ENCODE measurements around the gene PNKD.

DNA sequence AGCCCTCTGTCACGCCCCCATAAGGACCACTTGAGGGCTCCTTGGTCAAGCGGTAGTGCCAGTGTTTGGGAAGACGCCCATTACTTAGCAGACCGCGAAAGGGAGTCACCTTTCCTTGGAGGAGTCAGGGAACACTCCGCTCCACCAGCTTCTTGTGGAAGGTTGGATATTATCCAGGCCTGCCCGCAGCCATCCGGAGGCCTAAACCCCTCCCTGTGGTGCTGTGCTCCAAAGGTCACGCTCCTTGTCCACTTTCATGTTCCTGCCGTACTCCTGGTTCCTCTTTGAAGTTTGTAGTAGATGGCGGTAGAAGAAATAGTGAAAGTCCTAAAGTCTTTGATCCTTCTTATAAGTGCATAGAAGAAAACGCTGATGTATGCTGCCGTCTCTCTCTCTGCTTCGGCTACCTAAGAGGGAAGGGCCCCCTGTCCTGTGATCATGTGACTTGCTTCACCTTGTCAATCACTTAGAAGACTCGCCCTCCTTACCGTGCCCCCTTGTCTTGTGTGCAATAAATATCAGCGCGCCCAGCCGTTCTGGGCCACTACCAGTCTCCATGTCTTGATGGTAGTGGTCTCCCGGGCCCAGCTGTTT lies 84.6 kb downstream of the PNKD start:
- TF ChIP-seq, protein P1, sequence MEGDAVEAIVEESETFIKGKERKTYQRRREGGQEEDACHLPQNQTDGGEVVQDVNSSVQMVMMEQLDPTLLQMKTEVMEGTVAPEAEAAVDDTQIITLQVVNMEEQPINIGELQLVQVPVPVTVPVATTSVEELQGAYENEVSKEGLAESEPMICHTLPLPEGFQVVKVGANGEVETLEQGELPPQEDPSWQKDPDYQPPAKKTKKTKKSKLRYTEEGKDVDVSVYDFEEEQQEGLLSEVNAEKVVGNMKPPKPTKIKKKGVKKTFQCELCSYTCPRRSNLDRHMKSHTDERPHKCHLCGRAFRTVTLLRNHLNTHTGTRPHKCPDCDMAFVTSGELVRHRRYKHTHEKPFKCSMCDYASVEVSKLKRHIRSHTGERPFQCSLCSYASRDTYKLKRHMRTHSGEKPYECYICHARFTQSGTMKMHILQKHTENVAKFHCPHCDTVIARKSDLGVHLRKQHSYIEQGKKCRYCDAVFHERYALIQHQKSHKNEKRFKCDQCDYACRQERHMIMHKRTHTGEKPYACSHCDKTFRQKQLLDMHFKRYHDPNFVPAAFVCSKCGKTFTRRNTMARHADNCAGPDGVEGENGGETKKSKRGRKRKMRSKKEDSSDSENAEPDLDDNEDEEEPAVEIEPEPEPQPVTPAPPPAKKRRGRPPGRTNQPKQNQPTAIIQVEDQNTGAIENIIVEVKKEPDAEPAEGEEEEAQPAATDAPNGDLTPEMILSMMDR (conservative IDR thresholded peaks at IDR 0.05; ENCODE audit: low read length): no peak
- TF ChIP-seq EZH2phosphoT487 (IDR thresholded peaks at IDR 0.05; ENCODE audit: borderline replicate concordance): no peak
